A673 (cell line): ENCODE measurements around the gene DDAH1.

Experiments used
- CTCF ChIP-seq: fragments of 300-800, 200-600 bp; sonication (generic); conservative IDR thresholded peaks from 2 replicates; pipeline ENCODE4 v1.5.1; 2017; ENCODE audit warnings: low read depth, mild to moderate bottlenecking, antibody characterized with exemption, low read length, moderate library complexity, mixed read lengths
- EZH2 ChIP-seq: fragments of 200-600 bp; sonication (generic); IDR thresholded peaks from 2 replicates; pipeline ENCODE4 v1.6.1; 2017; ENCODE audit warnings: borderline replicate concordance, low read depth, mild to moderate bottlenecking, mixed read lengths, antibody characterized with exemption, low read length; ENCODE audit not compliant: poor library complexity, severe bottlenecking

- no peak for TF ChIP-seq CTCF
- TF ChIP-seq EZH2, result no peak
These were observed 16.6 kb downstream of the DDAH1 start for GRCh38 chr1:85448358-85448757.
